WTC11 (cell line): Measurements from ENCODE around the gene PDE4B. TPM values are rescaled to one million over a fixed set of nuclear protein-coding genes. Genes with fewer than 3 reads are reported as not detected.

Source experiments
- ATAC-seq: fragments of 200-7000 bp; cut with Tn5 transposase; 2 replicates; pipeline ENCODE4 v1.10.0; 2021; ENCODE audit warnings: mild to moderate bottlenecking, moderate library complexity
- CTCF ChIA-PET: fragments of 300-600 bp; sonication (Branson Sonifier 250); formaldehyde crosslinking; loops from one replicate; lab custom pipeline; 2021; ENCODE audit warnings: antibody characterized with exemption; lab: Charles Lee
- POLR2A ChIA-PET: fragments of 350-600 bp; sonication (Branson Sonifier 250); formaldehyde crosslinking; loops from one replicate; lab custom pipeline; 2021; ENCODE audit warnings: antibody characterized with exemption; lab: Charles Lee
- DNase-seq: peaks from one replicate; pipeline ENCODE4 v3.0.0; 2021; ENCODE audit warnings: low spot score
- H3K27ac Mint-ChIP-seq: 2 replicates; pipeline ENCODE4 v1.8.0; 2021; ENCODE audit warnings: mixed read lengths
- H3K27me3 Mint-ChIP-seq: 2 replicates; pipeline ENCODE4 v1.8.0; 2021; ENCODE audit warnings: low read depth, mild to moderate bottlenecking, moderate library complexity, mixed read lengths
- H3K36me3 Mint-ChIP-seq: 2 replicates; pipeline ENCODE4 v1.8.0; 2021; ENCODE audit warnings: mixed read lengths
- H3K4me1 Mint-ChIP-seq: 2 replicates; pipeline ENCODE4 v1.8.0; 2022; ENCODE audit warnings: mixed read lengths
- H3K4me3 Mint-ChIP-seq: 2 replicates; pipeline ENCODE4 v1.8.0; 2021; ENCODE audit warnings: mild to moderate bottlenecking, moderate library complexity, mixed read lengths
- H3K9me3 Mint-ChIP-seq: 2 replicates; pipeline ENCODE4 v1.8.0; 2021; ENCODE audit warnings: mixed read lengths
- AR ChIP-seq: fragments of 250-450 bp; sonication (Bioruptor Pico); IDR thresholded peaks from 2 replicates; pipeline ENCODE4 v1.9.0; 2021; ENCODE audit warnings: mild to moderate bottlenecking
- ARID4B ChIP-seq: sonication (generic); formaldehyde crosslinking; IDR thresholded peaks from 2 replicates; pipeline ENCODE4 v1.8.0; 2023; ENCODE audit warnings: missing genetic modification reagents, mild to moderate bottlenecking, borderline replicate concordance
- ATF1 ChIP-seq: sonication (generic); formaldehyde crosslinking; IDR thresholded peaks from 2 replicates; pipeline ENCODE4 v1.8.1; 2023; ENCODE audit warnings: mild to moderate bottlenecking, moderate library complexity, missing genetic modification reagents
- ESRRA ChIP-seq: sonication (generic); formaldehyde crosslinking; IDR thresholded peaks from 2 replicates; pipeline ENCODE4 v1.8.1; 2022; ENCODE audit warnings: mild to moderate bottlenecking, missing genetic modification reagents, borderline replicate concordance
- ETV6 ChIP-seq: sonication (generic); formaldehyde crosslinking; IDR thresholded peaks from 2 replicates; pipeline ENCODE4 v1.8.1; 2022; ENCODE audit warnings: mild to moderate bottlenecking, missing genetic modification reagents
- IRF2 ChIP-seq: sonication (generic); formaldehyde crosslinking; IDR thresholded peaks from 2 replicates; pipeline ENCODE4 v1.8.0; 2022; ENCODE audit warnings: low read depth, missing genetic modification reagents, borderline replicate concordance
- JAZF1 ChIP-seq: fragments of 250-450 bp; sonication (Bioruptor Pico); IDR thresholded peaks from 2 replicates; pipeline ENCODE4 v1.9.0; 2021; ENCODE audit warnings: moderate library complexity, mild to moderate bottlenecking, inconsistent platforms
- JUN ChIP-seq: sonication (generic); formaldehyde crosslinking; IDR thresholded peaks from 2 replicates; pipeline ENCODE4 v1.8.0; 2023; ENCODE audit warnings: mild to moderate bottlenecking, missing genetic modification reagents
- KAT7 ChIP-seq: sonication (generic); formaldehyde crosslinking; IDR thresholded peaks from 2 replicates; pipeline ENCODE4 v1.8.1; 2023; ENCODE audit warnings: missing genetic modification reagents, mild to moderate bottlenecking, borderline replicate concordance
- NR2C2 ChIP-seq: sonication (generic); formaldehyde crosslinking; IDR thresholded peaks from 2 replicates; pipeline ENCODE4 v1.8.0; 2022; ENCODE audit warnings: mild to moderate bottlenecking, missing genetic modification reagents
- PRDM15 ChIP-seq: sonication (generic); formaldehyde crosslinking; IDR thresholded peaks from 2 replicates; pipeline ENCODE4 v1.8.0; 2022; ENCODE audit warnings: missing genetic modification reagents
- SMAD3 ChIP-seq: sonication (generic); formaldehyde crosslinking; IDR thresholded peaks from 2 replicates; pipeline ENCODE4 v1.8.0; 2022; ENCODE audit warnings: missing genetic modification reagents, mild to moderate bottlenecking, borderline replicate concordance
- SOX15 ChIP-seq: fragments of 250-450 bp; sonication (Bioruptor Pico); IDR thresholded peaks from 2 replicates; pipeline ENCODE4 v1.9.0; 2021; ENCODE audit warnings: mild to moderate bottlenecking
- TCF7 ChIP-seq: sonication (generic); formaldehyde crosslinking; IDR thresholded peaks from 2 replicates; pipeline ENCODE4 v1.8.0; 2022; ENCODE audit warnings: mild to moderate bottlenecking, low read depth, missing genetic modification reagents, moderate library complexity
- USF1 ChIP-seq: sonication (generic); formaldehyde crosslinking; IDR thresholded peaks from 2 replicates; pipeline ENCODE4 v1.8.0; 2022; ENCODE audit warnings: mild to moderate bottlenecking, missing genetic modification reagents
- ZNF219 ChIP-seq: sonication (generic); formaldehyde crosslinking; IDR thresholded peaks from 2 replicates; pipeline ENCODE4 v1.8.0; 2023; ENCODE audit warnings: missing genetic modification reagents, mild to moderate bottlenecking, borderline replicate concordance
- ZNF416 ChIP-seq: fragments of 250-450 bp; sonication (Bioruptor Pico); IDR thresholded peaks from 2 replicates; pipeline ENCODE4 v1.9.0; 2021; ENCODE audit warnings: mild to moderate bottlenecking, inconsistent platforms
- ZSCAN18 ChIP-seq: fragments of 250-450 bp; sonication (Bioruptor Pico); IDR thresholded peaks from 2 replicates; pipeline ENCODE4 v2.1.2; 2022; ENCODE audit warnings: mild to moderate bottlenecking, moderate library complexity
- total RNA-seq: library from RNA; stranded (reverse); gene quantifications from 3 replicates; pipeline ENCODE4 v1.2.3, GENCODE V29; 2021
- TF ChIP-seq, protein P1 (sequence below): sonication (generic); formaldehyde crosslinking; IDR thresholded peaks from 2 replicates; pipeline ENCODE4 v1.8.0; 2022; ENCODE audit warnings: mild to moderate bottlenecking, missing genetic modification reagents
- TF ChIP-seq, protein P2 (sequence below): sonication (generic); formaldehyde crosslinking; IDR thresholded peaks from 2 replicates; pipeline ENCODE4 v1.8.1; 2023; ENCODE audit warnings: mild to moderate bottlenecking, missing genetic modification reagents, moderate library complexity
- TF ChIP-seq, protein P3 (sequence below): sonication (generic); formaldehyde crosslinking; IDR thresholded peaks from 2 replicates; pipeline ENCODE4 v1.8.0; 2022; ENCODE audit warnings: mild to moderate bottlenecking, missing genetic modification reagents

The PDE4B gene
- total RNA-seq, 1 experiment from 2014 or later: 8.0 TPM

DNA sequence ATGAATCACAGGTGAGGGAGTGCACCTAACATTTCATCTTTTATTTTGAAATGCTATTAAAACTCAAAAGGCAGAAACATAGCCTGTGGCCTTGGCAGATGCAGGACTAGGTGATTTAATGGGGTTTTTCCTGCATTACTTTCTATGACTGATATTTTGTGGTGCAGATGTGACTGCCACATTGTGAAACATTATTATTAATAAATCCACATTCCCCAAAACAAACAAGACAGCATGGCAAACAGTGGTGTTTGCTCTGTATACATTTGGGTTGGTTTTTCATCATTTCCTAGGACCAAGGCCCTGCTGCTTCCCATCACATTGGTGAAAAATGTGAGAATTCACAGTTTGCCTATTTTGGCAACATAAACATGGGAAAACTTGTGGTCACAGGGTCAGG lies 493.6 kb downstream of the PDE4B start (continued):
- no peak for TF ChIP-seq PRDM15 (CRISPR knock-in tag)

GRCh38 chr1:66288048-66288447 lies 495.4 kb downstream of the PDE4B start:
- Mint-ChIP-seq H3K27ac (no peak overlapping the region), H3K9me3 (no peaks in the 10 kb centered on the region), H3K4me3 (no peak overlapping the region), H3K4me1 (no peaks in the 10 kb centered on the region), H3K27me3 (no peaks in the 10 kb centered on the region), H3K36me3 (no peaks in the 10 kb centered on the region)
- TF ChIP-seq KAT7 (CRISPR knock-in tag): no peak
- no peak for TF ChIP-seq JUN
- no peak for TF ChIP-seq ZNF416 (CRISPR knock-in tag)
- TF ChIP-seq SMAD3 (CRISPR knock-in tag): no peak
- no peak for TF ChIP-seq ZSCAN18 (CRISPR knock-in tag)
- no peak for TF ChIP-seq ESRRA (CRISPR knock-in tag)
- no peak for TF ChIP-seq IRF2 (CRISPR knock-in tag)
- TF ChIP-seq, protein P1, sequence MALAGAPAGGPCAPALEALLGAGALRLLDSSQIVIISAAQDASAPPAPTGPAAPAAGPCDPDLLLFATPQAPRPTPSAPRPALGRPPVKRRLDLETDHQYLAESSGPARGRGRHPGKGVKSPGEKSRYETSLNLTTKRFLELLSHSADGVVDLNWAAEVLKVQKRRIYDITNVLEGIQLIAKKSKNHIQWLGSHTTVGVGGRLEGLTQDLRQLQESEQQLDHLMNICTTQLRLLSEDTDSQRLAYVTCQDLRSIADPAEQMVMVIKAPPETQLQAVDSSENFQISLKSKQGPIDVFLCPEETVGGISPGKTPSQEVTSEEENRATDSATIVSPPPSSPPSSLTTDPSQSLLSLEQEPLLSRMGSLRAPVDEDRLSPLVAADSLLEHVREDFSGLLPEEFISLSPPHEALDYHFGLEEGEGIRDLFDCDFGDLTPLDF (CRISPR knock-in tag): no peak
- no peak for TF ChIP-seq ETV6 (CRISPR knock-in tag)
- TF ChIP-seq, protein P2, sequence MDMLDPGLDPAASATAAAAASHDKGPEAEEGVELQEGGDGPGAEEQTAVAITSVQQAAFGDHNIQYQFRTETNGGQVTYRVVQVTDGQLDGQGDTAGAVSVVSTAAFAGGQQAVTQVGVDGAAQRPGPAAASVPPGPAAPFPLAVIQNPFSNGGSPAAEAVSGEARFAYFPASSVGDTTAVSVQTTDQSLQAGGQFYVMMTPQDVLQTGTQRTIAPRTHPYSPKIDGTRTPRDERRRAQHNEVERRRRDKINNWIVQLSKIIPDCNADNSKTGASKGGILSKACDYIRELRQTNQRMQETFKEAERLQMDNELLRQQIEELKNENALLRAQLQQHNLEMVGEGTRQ (CRISPR knock-in tag): no peak
- TF ChIP-seq NR2C2 (CRISPR knock-in tag): no peak
- TF ChIP-seq ARID4B (CRISPR knock-in tag): no peak
- no peak for TF ChIP-seq TCF7
- TF ChIP-seq, protein P3, sequence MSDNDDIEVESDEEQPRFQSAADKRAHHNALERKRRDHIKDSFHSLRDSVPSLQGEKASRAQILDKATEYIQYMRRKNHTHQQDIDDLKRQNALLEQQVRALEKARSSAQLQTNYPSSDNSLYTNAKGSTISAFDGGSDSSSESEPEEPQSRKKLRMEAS (CRISPR knock-in tag): no peak
- TF ChIP-seq AR: no peak
- TF ChIP-seq ZNF219 (CRISPR knock-in tag): no peak
- TF ChIP-seq ATF1 (CRISPR knock-in tag): no peak
- TF ChIP-seq USF1 (CRISPR knock-in tag): no peak
- TF ChIP-seq JAZF1 (CRISPR knock-in tag): no peak
- no peak for TF ChIP-seq SOX15
- POLR2A ChIA-PET: no interaction called here
- CTCF ChIA-PET: no interaction called here
- DNase-seq (no peak), ATAC-seq (no peak)
